Thyroid gland (tissue), 4 donors: ENCODE results near the gene ANKLE1.

Source experiments
- POLR2A ChIP-seq, 2 donors: fragments of 450-650 bp; IDR thresholded peaks; one replicate each; pipeline ENCODE4 v1.6.1; 2017; ENCODE audit warnings: antibody characterized with exemption in 2 of 2, mild to moderate bottlenecking in 2 of 2, moderate library complexity in 1 of 2
- TF ChIP-seq, protein P1 (sequence below), 6 experiments: fragments of 200-600 bp in 3 of 6; fragments of 450-650 bp in 3 of 6; sonication (generic) in 3 of 6; IDR thresholded peaks; one replicate each; pipeline ENCODE4 v1.5.1; 2016 to 2019; ENCODE audit warnings: antibody characterized with exemption in 6 of 6, mild to moderate bottlenecking in 2 of 6, inconsistent platforms in 1 of 6, moderate library complexity in 1 of 6

DNA sequence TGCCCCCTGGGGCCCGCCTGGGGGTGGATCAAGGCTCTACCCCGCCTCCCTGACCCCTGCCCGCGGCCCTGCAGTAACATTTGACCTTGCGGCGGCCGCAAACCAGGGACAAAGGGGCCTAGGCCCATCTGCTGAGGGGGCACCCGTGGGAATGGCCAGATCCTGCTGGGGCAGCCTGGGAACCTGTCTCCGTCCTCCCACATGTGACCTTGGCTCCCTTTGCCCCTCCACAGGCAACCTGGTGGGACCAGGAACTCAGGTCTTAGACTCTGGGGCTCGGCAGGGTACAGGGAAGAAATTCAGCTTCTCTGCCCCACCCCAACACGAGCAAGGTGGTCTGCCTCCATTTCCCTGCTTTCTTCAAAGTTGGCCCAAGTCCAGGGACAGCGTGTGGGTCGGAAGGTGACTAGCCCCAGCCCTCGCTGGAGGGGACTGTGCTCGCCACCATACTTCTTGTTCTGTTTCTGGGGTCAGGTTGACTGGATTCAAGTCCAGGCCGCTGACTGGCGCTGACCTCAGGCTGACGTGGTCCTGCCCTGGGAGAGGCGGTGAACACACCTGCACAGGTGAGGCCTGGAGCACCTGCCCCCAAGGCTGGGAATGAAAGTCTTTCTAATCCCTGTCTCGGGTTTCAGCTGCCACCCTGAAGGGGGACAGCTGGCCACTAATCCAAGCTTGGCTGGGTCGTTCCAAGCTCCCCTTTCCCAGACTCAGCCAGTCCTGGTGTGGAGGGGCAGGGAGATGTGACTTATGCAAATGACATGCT lies 33.5 kb upstream of the ANKLE1 start:
- TF ChIP-seq, protein P1, sequence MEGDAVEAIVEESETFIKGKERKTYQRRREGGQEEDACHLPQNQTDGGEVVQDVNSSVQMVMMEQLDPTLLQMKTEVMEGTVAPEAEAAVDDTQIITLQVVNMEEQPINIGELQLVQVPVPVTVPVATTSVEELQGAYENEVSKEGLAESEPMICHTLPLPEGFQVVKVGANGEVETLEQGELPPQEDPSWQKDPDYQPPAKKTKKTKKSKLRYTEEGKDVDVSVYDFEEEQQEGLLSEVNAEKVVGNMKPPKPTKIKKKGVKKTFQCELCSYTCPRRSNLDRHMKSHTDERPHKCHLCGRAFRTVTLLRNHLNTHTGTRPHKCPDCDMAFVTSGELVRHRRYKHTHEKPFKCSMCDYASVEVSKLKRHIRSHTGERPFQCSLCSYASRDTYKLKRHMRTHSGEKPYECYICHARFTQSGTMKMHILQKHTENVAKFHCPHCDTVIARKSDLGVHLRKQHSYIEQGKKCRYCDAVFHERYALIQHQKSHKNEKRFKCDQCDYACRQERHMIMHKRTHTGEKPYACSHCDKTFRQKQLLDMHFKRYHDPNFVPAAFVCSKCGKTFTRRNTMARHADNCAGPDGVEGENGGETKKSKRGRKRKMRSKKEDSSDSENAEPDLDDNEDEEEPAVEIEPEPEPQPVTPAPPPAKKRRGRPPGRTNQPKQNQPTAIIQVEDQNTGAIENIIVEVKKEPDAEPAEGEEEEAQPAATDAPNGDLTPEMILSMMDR (IDR thresholded peaks at IDR 0.05), result no peak
- no peak for TF ChIP-seq POLR2A (IDR thresholded peaks at IDR 0.05)
